Left lobe of liver (tissue), 2 donors: ENCODE results near the gene ART1. TPM values are rescaled to one million over a fixed set of nuclear protein-coding genes. Genes with fewer than 3 reads are reported as not detected.

Experiments used
- ATAC-seq: fragments of 200-7000 bp; cut with Tn5 transposase; one replicate; pipeline ENCODE4 v1.9.1; 2020; ENCODE audit warnings: mild to moderate bottlenecking, moderate library complexity
- DNase-seq: peaks from one replicate; pipeline ENCODE4 v3.0.0-alpha.2; 2020; ENCODE audit warnings: low spot score
- total RNA-seq: library from RNA; stranded (reverse); gene quantifications from one replicate; pipeline ENCODE4 v1.2.1, GENCODE V29; 2021
- donor health status: DM: no; HTN: no; CAD: no; lungs with moderate emphysema.
- donor health status: DM: no; HTN: yes; CAD: no.

ART1 gene
- total RNA-seq, 1 donor from 2014 or later, result not detected

GRCh38 chr11:3664032-3664630 lies 19.2 kb downstream of the ART1 start:
- ATAC-seq, result no peak
- no peak for DNase-seq

DNA sequence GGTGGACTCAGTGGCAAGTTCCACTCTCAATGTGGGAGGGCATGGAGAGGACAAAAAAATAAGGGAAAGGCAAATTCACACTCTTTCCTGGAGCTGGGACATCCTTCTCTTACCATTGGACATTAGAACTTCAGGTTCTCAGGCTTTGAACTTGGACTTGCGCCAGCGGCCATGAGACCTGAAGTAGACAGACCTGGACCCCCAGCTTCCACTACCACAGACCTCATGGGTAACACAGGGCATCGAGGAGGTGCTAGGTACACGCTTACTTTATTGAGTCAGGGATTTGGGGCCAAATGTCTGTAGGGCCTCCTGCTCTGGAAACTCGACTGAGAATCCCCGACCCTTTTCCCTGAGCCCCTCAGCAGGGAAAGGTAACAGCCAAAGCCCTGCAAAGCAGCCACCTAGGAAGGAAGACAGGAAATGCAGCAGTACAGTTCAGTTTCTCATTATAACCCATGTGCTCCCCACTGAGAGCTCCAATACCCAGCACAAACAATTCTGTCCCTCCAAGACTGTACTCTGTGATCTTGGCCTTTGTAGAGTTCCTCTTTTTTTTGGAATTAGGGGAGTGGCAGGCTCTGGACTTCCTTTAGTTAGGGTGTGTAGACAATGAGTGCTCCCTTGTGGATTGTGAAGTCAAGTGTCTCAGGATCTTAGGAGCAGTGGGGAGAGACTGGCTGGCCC lies 20.6 kb downstream of the ART1 start:
- peak; percentile 39 for DNase-seq
- ATAC-seq, result no peak

DNA sequence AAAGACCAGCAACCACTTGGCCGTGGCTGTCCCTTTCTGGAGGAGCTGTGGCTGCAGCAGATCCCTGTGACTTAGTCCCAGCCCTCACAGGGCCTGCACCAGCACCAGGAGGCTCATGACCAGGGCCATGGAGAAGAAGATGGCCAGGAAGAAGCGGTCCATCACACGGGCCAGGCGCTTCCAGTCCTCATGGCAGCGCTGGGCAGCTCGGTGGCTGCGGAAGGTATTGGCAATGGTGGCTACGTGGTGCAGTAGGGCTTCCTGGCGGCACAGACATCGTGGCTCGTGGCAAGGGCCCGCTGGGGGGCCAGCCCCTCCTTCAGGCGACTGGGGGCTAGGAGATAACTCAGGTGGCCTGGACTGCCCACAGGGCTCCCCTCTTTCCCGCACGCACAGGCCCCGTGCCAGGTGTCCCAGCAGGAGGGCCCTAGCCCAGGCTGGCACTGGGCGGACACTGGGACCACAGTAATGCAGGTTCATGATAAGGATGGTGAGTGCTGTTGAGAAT lies 21.1 kb downstream of the ART1 start:
- no peak for ATAC-seq
- peak; percentile 28 for DNase-seq

- ATAC-seq (no peak), DNase-seq (no peak)
These were observed 22.5 kb downstream of the ART1 start for GRCh38 chr11:3667149-3668035.

- DNase-seq (no peak), ATAC-seq (no peak)
These were observed 24.2 kb downstream of the ART1 start for GRCh38 chr11:3669128-3669527.

DNA sequence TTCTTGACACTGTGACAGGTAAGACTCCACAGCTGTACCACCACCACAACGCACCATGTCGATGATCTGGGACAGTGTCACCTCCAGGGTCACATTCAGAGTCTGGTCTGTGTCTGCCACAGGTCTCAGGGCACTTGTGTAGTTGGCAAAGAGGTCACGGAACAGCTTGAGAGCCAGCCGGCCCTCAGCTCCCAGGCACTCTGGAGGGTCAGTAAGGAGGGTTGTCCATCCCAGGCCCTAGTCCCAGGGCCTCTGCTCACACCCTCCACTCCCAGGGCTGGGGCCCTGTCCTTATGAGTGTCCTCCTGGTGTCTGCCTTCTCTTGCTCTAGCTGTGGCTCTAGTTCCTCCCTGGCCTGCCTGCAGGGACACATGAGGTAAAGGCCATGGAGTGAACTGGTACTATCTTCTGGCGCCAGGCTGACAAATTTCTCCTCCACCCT lies 24.8 kb downstream of the ART1 start:
- DNase-seq (no peak), ATAC-seq (no peak)

DNA sequence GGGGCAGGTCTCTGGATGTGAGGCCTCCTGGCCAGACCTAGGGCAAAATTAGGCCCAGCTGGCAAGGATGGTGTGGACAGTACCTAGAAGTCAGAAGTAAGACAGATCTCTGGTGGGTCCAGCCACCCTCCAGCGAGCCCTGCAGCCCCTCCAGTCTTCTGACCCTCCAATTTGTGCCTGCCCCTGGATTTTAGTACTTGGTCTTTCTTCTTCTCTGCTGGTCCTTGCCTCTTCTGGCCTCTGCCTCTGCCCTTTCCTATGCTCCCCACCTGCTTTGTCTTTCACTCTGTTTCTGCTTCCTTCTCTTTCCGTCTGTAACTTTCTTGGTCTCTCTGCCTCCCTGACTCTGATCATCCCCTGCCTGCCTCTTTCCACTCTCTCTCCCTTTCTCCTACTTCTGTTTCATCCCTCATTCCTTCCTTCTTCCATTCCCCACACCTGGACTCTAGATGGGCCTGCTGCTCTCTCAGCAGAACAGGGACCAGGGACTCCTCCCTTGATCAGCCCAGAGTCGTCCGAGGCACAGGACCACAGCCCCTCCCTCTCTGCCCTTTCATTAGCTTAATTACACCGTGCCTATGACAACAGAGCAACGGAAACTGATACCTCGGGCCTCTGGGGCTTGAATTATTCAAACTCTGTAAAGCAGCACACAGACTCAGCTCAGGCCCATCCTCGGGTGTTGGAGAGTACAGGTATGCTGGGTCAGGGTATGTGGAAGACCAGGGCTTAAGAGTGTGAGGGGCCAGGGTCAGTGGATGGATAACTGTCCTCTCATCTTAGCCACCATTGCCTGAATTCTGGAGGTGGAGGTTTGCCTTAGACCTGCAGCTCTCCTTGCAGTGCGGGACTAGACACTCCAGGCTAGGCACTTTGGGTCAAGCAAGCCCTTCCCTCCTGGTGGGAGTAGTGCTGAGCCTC lies 26.7 kb downstream of the ART1 start, which contains the start of gene CHRNA10:
TSS of gene CHRNA10 (minus strand) at position 51 of the 921 bp plus-strand sequence. CDS start 72 bp downstream, outside the sequence.
- ATAC-seq, result no peak
- DNase-seq, result no peak

DNA sequence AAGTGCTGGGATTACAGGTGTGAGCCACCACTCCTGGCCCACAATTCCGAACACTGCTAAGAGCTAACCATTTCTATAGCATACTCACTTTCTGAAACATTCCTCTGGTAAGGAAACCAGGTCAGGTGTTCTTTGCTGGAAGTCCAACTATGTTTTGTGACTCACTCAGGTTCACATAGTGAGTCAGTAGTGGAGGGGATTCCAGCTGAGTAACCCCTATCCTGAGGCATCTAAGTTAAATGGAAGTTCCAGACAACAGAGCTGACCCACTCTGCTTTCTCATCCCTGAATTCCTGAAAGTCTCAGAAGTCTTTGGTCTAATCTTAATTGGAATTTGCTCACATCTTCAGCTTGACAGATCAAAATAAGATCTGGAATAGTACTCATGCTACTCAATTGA lies 29.3 kb downstream of the ART1 start:
- ATAC-seq (no peak), DNase-seq (no peak)

DNA sequence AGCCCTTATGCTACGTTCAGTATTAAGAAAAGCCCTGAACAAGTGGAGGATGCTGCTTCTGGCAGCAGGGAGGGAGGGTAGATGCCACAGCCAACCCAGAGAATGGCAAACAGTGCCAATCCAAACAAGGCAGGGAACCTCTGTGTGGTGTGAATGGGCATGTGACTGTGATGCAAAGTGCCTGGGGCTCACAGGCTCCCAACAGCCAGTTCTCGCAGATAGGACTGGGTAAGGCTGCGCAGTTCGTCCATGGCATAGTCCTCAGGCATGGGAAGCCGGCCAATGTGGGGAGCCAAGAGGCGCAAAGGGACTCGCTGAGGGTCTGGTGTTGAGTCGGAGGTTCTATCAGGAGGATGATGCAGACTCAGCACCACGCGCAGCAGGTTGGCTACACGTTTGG lies 31.0 kb downstream of the ART1 start:
- ATAC-seq, result peak; percentile 55

DNA sequence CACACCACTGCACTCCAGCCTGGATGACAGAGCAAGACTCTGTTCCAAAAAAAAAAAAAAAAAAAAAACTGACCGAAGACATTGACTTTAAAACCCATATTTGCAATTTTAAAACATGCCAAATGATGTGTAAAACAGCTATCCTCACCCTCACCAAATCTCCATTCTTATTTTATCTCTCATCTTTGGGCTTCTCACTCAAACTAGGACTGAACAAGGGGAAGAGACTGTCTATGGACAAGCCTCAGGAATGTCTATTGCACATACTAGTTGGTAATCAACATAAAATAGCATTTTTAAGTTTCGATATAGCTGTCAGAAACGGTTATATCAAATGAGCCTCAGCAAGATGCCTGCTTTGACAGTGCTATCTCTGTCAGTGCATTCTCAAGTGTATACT lies 34.1 kb downstream of the ART1 start:
- DNase-seq (no peak), ATAC-seq (no peak)

More for the DNA sequence above, 31.0 kb downstream of the ART1 start:
- DNase-seq, result no peak

DNA sequence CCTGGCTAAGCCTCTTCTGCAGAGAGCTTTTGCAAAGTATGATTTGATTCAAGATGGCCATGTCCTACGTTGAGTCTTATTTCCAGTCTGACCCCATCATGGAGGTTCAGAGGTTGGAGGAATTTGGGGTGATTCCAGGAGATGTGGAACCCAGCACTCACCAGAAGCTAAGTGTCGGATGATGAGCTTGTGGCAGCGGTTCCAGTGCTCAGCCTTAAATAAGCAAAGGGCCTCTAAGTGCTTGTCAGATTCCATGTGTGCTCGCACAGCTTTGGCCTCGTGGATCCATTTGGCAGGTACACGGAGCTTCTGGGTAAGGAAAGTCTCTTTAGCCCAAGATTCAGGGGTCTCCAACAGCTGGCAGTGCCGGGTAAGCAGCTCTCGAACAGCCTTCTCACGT lies 38.1 kb downstream of the ART1 start:
- DNase-seq, result no peak
- no peak for ATAC-seq

GRCh38 chr11:3684129-3684818 lies 39.3 kb downstream of the ART1 start:
- no peak for ATAC-seq
- DNase-seq, result no peak

DNA sequence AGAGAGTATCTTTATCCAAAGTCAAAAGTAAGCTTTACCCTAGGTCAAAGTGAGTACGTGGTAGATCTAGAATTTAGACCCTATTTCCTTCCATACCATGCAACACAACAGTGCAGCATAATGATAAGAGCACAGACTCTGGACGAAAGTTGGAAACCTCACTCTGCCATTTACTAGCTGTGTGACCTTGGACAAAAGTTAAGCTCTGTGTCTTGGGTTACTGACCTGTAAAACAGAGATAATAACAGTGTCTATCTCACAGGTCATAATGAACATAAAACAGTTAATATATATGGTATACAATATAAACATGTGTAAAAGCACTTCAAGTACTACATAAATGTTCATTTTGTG lies 39.9 kb downstream of the ART1 start:
- ATAC-seq (peak; percentile 34), DNase-seq (no peak)

- ATAC-seq (no peak), DNase-seq (no peak)
These were observed 41.0 kb downstream of the ART1 start for GRCh38 chr11:3685923-3686322.

- no peak for ATAC-seq
- no peak for DNase-seq
These were observed 41.8 kb downstream of the ART1 start for GRCh38 chr11:3686751-3687150.

GRCh38 chr11:3700410-3700809 lies 55.5 kb downstream of the ART1 start:
- ATAC-seq, result no peak

GRCh38 chr11:3700910-3701309 lies 56.0 kb downstream of the ART1 start:
- ATAC-seq, result no peak

More at GRCh38 chr11:3700410-3700809, 55.5 kb downstream of the ART1 start:
- no peak for DNase-seq

GRCh38 chr11:3703383-3703782 lies 58.5 kb downstream of the ART1 start:
- DNase-seq (no peak), ATAC-seq (no peak)

More at GRCh38 chr11:3700910-3701309, 56.0 kb downstream of the ART1 start:
- DNase-seq, result no peak

DNA sequence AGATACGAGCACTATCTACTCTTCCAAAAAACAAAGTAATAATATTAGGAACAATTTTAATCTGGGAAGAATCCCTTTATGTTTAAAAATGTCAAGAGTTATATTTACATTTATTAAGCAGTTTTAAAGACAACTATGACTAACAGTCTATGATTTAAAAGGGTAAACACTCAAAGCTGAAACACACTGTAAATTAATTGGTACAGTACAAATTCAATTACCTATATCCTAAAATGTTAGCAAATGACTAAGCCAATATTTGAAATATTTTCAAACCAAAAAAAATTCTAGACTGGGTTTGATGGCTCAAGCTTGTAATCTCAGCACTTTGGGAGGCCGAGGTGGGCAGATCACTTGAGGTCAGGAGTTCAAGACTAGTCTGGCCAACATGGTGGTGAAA lies 62.2 kb downstream of the ART1 start:
- ATAC-seq, result no peak
- no peak for DNase-seq

DNA sequence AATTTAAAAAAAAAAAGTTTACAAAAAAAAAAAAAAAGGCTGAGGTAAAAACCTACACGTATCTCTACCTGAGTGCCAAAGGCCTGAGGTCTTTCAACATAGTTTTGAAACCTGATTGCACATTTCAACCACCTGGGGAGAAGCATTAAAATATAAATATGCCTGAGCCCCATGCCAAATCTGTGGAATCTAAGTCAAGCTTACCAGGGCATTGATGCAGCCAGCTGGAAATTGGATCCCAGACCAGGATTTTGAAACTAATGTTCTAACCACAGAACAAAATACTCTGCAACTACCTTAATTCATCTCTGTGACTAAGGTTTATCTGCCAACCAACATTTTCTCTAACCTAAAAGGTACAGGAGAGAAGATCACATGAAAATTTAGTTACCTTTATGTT lies 65.0 kb downstream of the ART1 start:
- DNase-seq, result peak; percentile 65
- ATAC-seq, result peak; percentile 86
